Measurements from ENCODE around the gene GPC5.

- TF ChIP-seq CTCF (IDR thresholded peaks at IDR 0.05), result no peak
- no peak for TF ChIP-seq POLR2A (IDR thresholded peaks at IDR 0.05)
Observed at GRCh38 chr13:92721620-92722019, 1323.2 kb downstream of the GPC5 start.

Data from uterus (tissue), 2 donors.